Astrocyte (in vitro differentiated cells and primary cell): Measurements from ENCODE around the gene GRK3.

Experiments
- CTCF ChIP-seq: IDR thresholded peaks from 2 replicates; pipeline ENCODE4 v1.5.1; 2011; ENCODE audit warnings: low read depth, mild to moderate bottlenecking, inconsistent platforms, low read length, moderate library complexity; ENCODE audit not compliant: insufficient read depth
- EZH2 ChIP-seq: IDR thresholded peaks from 2 replicates; pipeline ENCODE4 v1.6.1; 2012; ENCODE audit warnings: mild to moderate bottlenecking, low read length, inconsistent platforms; ENCODE audit not compliant: insufficient read depth

GRCh38 chr22:25677631-25678030 is 113.2 kb downstream of the GRK3 start:
- TF ChIP-seq CTCF (no peak), EZH2 (no peak)
